Loucy (cell line): ENCODE data around the gene NRXN3.
"Not testable (repeated sequence)": the region's sequence is repeated elsewhere in the genome, so short reads cannot be mapped to it uniquely, and the experiment has no call there.

Experiments
- H2AFZ ChIP-seq: fragments of 200-600 bp; sonication (generic); 2 replicates; pipeline ENCODE4 v1.6.0; 2016; ENCODE audit warnings: antibody characterized with exemption, mild to moderate bottlenecking, low read length, moderate library complexity
- H3F3A ChIP-seq: fragments of 200-600 bp; 2 replicates; pipeline ENCODE4 v1.6.0; 2016; ENCODE audit warnings: antibody characterized with exemption, low read depth, mild to moderate bottlenecking
- H3K27me3 ChIP-seq: fragments of 200-600 bp; sonication (generic); 2 replicates; pipeline ENCODE4 v1.6.1; 2014; ENCODE audit warnings: low read length, mild to moderate bottlenecking; ENCODE audit not compliant: insufficient read depth, poor library complexity, severe bottlenecking
- H3K36me3 ChIP-seq: fragments of 200-600 bp; sonication (generic); 2 replicates; pipeline ENCODE4 v1.6.1; 2016; ENCODE audit warnings: low read length; ENCODE audit not compliant: insufficient read depth
- H3K4me1 ChIP-seq: fragments of 200-600 bp; sonication (generic); 2 replicates; pipeline ENCODE4 v1.5.1; 2014; ENCODE audit warnings: low read length, mild to moderate bottlenecking; ENCODE audit not compliant: insufficient read depth, poor library complexity, severe bottlenecking
- H3K4me2 ChIP-seq: fragments of 200-600 bp; sonication (generic); 2 replicates; pipeline ENCODE4 v1.6.0; 2014; ENCODE audit warnings: antibody characterized with exemption, low read length, low read depth, mild to moderate bottlenecking; ENCODE audit not compliant: poor library complexity, severe bottlenecking
- H3K4me3 ChIP-seq: fragments of 200-600 bp; sonication (generic); 2 replicates; pipeline ENCODE4 v1.5.1; 2014; ENCODE audit warnings: low read length, mild to moderate bottlenecking, mixed read lengths; ENCODE audit not compliant: poor library complexity, severe bottlenecking
- H3K79me2 ChIP-seq: fragments of 200-600 bp; sonication (generic); 2 replicates; pipeline ENCODE4 v1.6.1; 2014; ENCODE audit warnings: low read length; ENCODE audit not compliant: insufficient read depth
- H3K9ac ChIP-seq: fragments of 200-600 bp; sonication (generic); 2 replicates; pipeline ENCODE4 v1.6.0; 2014; ENCODE audit warnings: mild to moderate bottlenecking, low read depth, low read length, moderate library complexity; ENCODE audit not compliant: poor library complexity, severe bottlenecking
- H3K9me2 ChIP-seq: fragments of 200-600 bp; sonication (generic); replicated peaks from 2 replicates; pipeline ENCODE4 v1.6.1; 2016; ENCODE audit warnings: low read depth, low read length, mixed read lengths
- H3K9me3 ChIP-seq: fragments of 200-600 bp; sonication (generic); 2 replicates; pipeline ENCODE4 v1.6.1; 2014; ENCODE audit warnings: mild to moderate bottlenecking, antibody characterized with exemption, low read length, low read depth; ENCODE audit not compliant: insufficient read depth
- H4K20me1 ChIP-seq: fragments of 200-600 bp; sonication (generic); 2 replicates; pipeline ENCODE4 v1.6.0; 2014; ENCODE audit warnings: antibody characterized with exemption, low read length, mild to moderate bottlenecking; ENCODE audit not compliant: insufficient read depth, poor library complexity, severe bottlenecking
- EZH2phosphoT487 ChIP-seq: fragments of 200-600 bp; IDR thresholded peaks from 2 replicates; pipeline ENCODE4 v1.6.1; 2018; ENCODE audit warnings: antibody characterized with exemption, mild to moderate bottlenecking, moderate library complexity, borderline replicate concordance
- TF ChIP-seq, protein P1 (sequence below): fragments of 200-600 bp; sonication (generic); conservative IDR thresholded peaks from 2 replicates; pipeline ENCODE4 v1.5.1; 2014; ENCODE audit warnings: mild to moderate bottlenecking, antibody characterized with exemption, low read length

The NRXN3 gene

DNA sequence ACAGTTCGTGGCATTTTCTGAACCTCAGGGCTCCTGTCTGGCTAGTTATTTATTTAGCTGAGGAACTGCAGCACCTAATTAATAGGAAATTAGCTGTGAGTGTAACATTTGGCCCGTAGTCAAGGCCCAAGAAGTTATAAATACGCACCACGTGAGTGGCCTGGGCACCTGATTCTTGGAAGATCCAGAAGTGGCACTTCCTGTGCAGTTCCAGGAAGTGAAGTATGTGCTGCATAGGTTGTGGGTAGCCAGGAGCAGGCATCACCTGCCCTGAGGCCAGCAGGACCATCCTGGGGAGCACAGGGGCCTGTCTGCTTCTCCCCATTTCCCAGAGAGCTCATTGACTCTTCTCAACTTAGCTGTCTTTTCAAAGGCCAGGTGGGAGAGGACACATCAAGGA, 255.6 kb downstream of the NRXN3 start:
- Histone ChIP-seq H3K4me3 (no peak overlapping the region), H2AFZ (no peak overlapping the region), H3K79me2 (no peaks in the 10 kb centered on the region), H3K9ac (no peak overlapping the region), H3F3A (no peaks in the 10 kb centered on the region), H3K4me2 (no peak overlapping the region), H3K9me3 (no peaks in the 10 kb centered on the region), H3K4me1 (no peaks in the 10 kb centered on the region), H3K36me3 (no peaks in the 10 kb centered on the region), H3K9me2 (no peaks in the 10 kb centered on the region), H4K20me1 (no peaks in the 10 kb centered on the region), H3K27me3 (no peaks in the 10 kb centered on the region)
- no peak for TF ChIP-seq EZH2phosphoT487
- TF ChIP-seq, protein P1, sequence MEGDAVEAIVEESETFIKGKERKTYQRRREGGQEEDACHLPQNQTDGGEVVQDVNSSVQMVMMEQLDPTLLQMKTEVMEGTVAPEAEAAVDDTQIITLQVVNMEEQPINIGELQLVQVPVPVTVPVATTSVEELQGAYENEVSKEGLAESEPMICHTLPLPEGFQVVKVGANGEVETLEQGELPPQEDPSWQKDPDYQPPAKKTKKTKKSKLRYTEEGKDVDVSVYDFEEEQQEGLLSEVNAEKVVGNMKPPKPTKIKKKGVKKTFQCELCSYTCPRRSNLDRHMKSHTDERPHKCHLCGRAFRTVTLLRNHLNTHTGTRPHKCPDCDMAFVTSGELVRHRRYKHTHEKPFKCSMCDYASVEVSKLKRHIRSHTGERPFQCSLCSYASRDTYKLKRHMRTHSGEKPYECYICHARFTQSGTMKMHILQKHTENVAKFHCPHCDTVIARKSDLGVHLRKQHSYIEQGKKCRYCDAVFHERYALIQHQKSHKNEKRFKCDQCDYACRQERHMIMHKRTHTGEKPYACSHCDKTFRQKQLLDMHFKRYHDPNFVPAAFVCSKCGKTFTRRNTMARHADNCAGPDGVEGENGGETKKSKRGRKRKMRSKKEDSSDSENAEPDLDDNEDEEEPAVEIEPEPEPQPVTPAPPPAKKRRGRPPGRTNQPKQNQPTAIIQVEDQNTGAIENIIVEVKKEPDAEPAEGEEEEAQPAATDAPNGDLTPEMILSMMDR: no peak

DNA sequence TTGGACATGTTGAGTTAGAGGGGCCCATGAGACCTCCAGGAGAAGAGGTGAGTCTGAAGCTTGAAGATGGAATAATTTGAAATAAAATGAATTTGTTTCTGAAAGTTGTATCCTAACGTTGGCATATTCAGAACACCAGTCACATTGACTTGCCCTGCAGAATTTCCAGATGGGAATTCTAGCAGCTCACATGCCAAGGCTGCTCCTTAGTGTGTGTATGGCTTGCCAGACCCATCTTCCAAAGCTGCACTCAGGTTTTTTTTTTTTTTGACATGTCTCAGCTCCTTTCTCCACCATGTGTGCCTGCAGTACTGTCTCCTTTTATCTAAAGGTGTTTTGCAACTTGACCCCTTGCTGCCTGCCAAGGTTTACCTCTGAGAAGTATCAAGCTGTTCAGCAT, 261.9 kb downstream of the NRXN3 start:
- H3F3A ChIP-seq: no peaks in the 10 kb centered on the region
- TF ChIP-seq, protein P1: no peak
- no peak for TF ChIP-seq EZH2phosphoT487
- no peaks in the 10 kb centered on the region for H4K20me1 ChIP-seq
- no peaks in the 10 kb centered on the region for H3K4me1 ChIP-seq
- no peaks in the 10 kb centered on the region for H3K9me3 ChIP-seq
- no peaks in the 10 kb centered on the region for H3K36me3 ChIP-seq
- H3K9me2 ChIP-seq: no peaks in the 10 kb centered on the region
- no peaks in the 10 kb centered on the region for H3K79me2 ChIP-seq
- no peak overlapping the region for H3K9ac ChIP-seq
- H3K4me2 ChIP-seq: no peak overlapping the region
- H3K27me3 ChIP-seq: no peaks in the 10 kb centered on the region
- H3K4me3 ChIP-seq: no peak overlapping the region
- no peak overlapping the region for H2AFZ ChIP-seq

DNA sequence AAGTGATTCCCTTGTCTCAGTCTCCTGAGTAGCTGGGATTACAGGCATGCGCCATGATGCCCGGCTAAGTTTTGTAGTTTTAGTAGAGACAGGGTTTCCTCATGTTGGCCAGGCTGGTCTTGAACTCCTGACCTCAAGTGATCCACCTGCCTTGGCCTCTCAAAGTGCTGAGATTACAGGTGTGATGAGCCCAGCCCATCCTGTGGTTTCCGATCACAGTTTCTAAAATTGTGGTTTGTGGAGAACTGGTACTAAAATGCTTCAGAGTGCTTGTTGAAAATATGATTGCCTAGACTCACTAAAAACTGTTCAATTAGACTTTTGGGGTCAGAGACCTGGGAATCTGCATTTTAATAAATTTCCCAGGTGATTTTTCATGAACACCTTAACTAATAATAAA, 267.3 kb downstream of the NRXN3 start:
- not testable (repeated sequence) for H3K9me2 ChIP-seq, H3K9me3 ChIP-seq

DNA sequence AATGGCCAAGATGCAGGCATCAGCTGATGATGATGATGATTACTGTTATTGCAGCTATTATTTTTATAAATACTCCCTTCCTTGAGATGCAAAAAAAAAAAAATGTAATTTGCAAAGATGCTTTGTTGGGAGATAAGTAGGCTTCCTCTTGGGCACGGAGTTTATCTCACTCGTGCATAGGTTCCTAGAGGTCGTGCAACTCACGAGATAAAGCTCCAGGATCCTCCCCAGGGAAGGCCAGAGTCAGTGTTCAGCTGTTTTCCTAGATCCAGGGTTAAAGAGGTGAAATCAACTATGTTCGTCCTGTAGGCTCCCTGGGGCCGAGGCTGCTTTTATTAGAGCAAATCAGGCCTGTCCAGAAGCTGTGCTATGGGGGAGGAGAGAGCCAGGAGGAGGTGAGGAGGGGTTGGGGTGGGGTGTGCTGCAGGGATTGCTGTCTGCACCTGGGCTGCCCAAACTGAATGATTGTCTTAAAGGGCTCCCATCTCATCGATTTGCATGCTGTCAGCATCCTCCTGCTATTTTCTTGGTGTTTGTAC, 270.3 kb downstream of the NRXN3 start:
- H3K36me3 ChIP-seq: no peaks in the 10 kb centered on the region
- no peaks in the 10 kb centered on the region for H3K9me3 ChIP-seq
- H2AFZ ChIP-seq: no peak overlapping the region
- TF ChIP-seq, protein P1: no peak
- no peak for TF ChIP-seq EZH2phosphoT487
- H3K27me3 ChIP-seq: no peaks in the 10 kb centered on the region
- no peak overlapping the region for H3K4me3 ChIP-seq
- H3K4me2 ChIP-seq: no peak overlapping the region
- no peaks in the 10 kb centered on the region for H3K9me2 ChIP-seq
- H3K4me1 ChIP-seq: peaks cover 4% of the 10 kb centered on the region
- H3K9ac ChIP-seq: no peak overlapping the region
- no peaks in the 10 kb centered on the region for H4K20me1 ChIP-seq
- no peaks in the 10 kb centered on the region for H3K79me2 ChIP-seq
- H3F3A ChIP-seq: no peaks in the 10 kb centered on the region

More for the DNA sequence above, 267.3 kb downstream of the NRXN3 start:
- not testable (repeated sequence) for H3K9ac ChIP-seq, H3K4me3 ChIP-seq, H3K4me2 ChIP-seq, H4K20me1 ChIP-seq, H3K4me1 ChIP-seq, H3K79me2 ChIP-seq, H3F3A ChIP-seq, H3K36me3 ChIP-seq, H3K27me3 ChIP-seq, H2AFZ ChIP-seq
